T-helper 1 cell (primary cell): ENCODE results near the gene PITPNM1.
A peak's percentile ranks its signal among the peaks of the same experiment; 100 is the strongest.
"Not testable (repeated sequence)": the region's sequence is repeated elsewhere in the genome, so short reads cannot be mapped to it uniquely, and the experiment has no call there.

ENCODE experiments used
- DNase-seq, 5 donors: peaks; one replicate each; pipeline ENCODE4 v3.0.0-alpha.2; 2012 to 2020

The PITPNM1 gene

GRCh38 chr11:67522844-67523555, 17.8 kb upstream of the PITPNM1 start, which contains the start of gene CABP2:
CABP2 (minus strand) TSS chr11:67523446; CDS start chr11:67523326, 120 bp downstream.
- DNase-seq = no peak

GRCh38 chr11:67522338-67522737, 17.2 kb upstream of the PITPNM1 start:
- no peak for DNase-seq

GRCh38 chr11:67521924-67522323, 16.8 kb upstream of the PITPNM1 start:
- DNase-seq = no peak

GRCh38 chr11:67520856-67521824, 16.0 kb upstream of the PITPNM1 start:
- no peak for DNase-seq

- no peak for DNase-seq
Measured at GRCh38 chr11:67519726-67520125, 14.6 kb upstream of the PITPNM1 start.

- DNase-seq = no peak
Measured at GRCh38 chr11:67517784-67518552, 12.8 kb upstream of the PITPNM1 start.

- no peak for DNase-seq
Measured at GRCh38 chr11:67516806-67517205, 11.6 kb upstream of the PITPNM1 start.

GRCh38 chr11:67514116-67514515, 9.0 kb upstream of the PITPNM1 start:
- no peak for DNase-seq

- not testable (repeated sequence) for DNase-seq
Measured at GRCh38 chr11:67511558-67511957, 6.4 kb upstream of the PITPNM1 start.

- DNase-seq = no peak
Measured at GRCh38 chr11:67510023-67510345, 4.8 kb upstream of the PITPNM1 start.

- DNase-seq = peak; percentile 98 to 99 (median 99)
Measured at GRCh38 chr11:67508486-67509121, 3.4 kb upstream of the PITPNM1 start.

GRCh38 chr11:67507864-67508485, 2.8 kb upstream of the PITPNM1 start, which contains the start of gene CDK2AP2:
CDK2AP2 (minus strand) TSS chr11:67508162; CDS start chr11:67508082, 80 bp downstream.
- peak; percentile 96 to 100 (median 96) for DNase-seq

- peak in 1 of 5 donors; percentile 21 for DNase-seq
Measured at GRCh38 chr11:67507242-67507863, 2.2 kb upstream of the PITPNM1 start.

GRCh38 chr11:67506426-67507051, 1.4 kb upstream of the PITPNM1 start:
- DNase-seq = peak in 1 of 5 donors; percentile 11

- peak; percentile 82 to 95 (median 88) for DNase-seq
Measured at GRCh38 chr11:67505605-67506396, 638 bp upstream of the PITPNM1 start.

- peak in 3 of 5 donors; percentile 22 to 46 (median 33) for DNase-seq
Measured at GRCh38 chr11:67504005-67504949, 886 bp downstream of the PITPNM1 start.

GRCh38 chr11:67503119-67504004, 1.8 kb downstream of the PITPNM1 start:
- no peak for DNase-seq
